Islet of Langerhans (tissue), 1 donor: ENCODE results near the gene CPSF4.
"Not testable (repeated sequence)": the region's sequence is repeated elsewhere in the genome, so short reads cannot be mapped to it uniquely, and the experiment has no call there.

Source experiments
- FAIRE-seq: peaks from one replicate; lab custom pipeline; 2011; peaks lifted over from hg19 to GRCh38; lab: Jason Lieb, UNC

The CPSF4 gene

GRCh38 chr7:99408379-99409191, 30.2 kb upstream of the CPSF4 start, which contains the start of the genes BUD31 and PDAP1:
Gene BUD31 (plus strand): TSS chr7:99408969. CDS start chr7:99411093, 2,124 bp downstream.
Gene PDAP1 (minus strand): TSS chr7:99408597. CDS start chr7:99408548, 49 bp downstream.
- FAIRE-seq, result no peak

- FAIRE-seq, result no peak
Observed at GRCh38 chr7:99409192-99409572, 29.6 kb upstream of the CPSF4 start.

GRCh38 chr7:99409806-99410205, 28.9 kb upstream of the CPSF4 start:
- FAIRE-seq, result no peak

- FAIRE-seq, result no peak
Observed at GRCh38 chr7:99410635-99411034, 28.1 kb upstream of the CPSF4 start.

- FAIRE-seq, result not testable (repeated sequence)
Observed at GRCh38 chr7:99415513-99416127, 23.1 kb upstream of the CPSF4 start.

- FAIRE-seq, result no peak
Observed at GRCh38 chr7:99418260-99418659, 20.5 kb upstream of the CPSF4 start.

GRCh38 chr7:99419323-99420021, 19.3 kb upstream of the CPSF4 start:
- FAIRE-seq, result no peak

- FAIRE-seq, result no peak
Observed at GRCh38 chr7:99420213-99420612, 18.5 kb upstream of the CPSF4 start.

- FAIRE-seq, result no peak
Observed at GRCh38 chr7:99420986-99421385, 17.8 kb upstream of the CPSF4 start.

- no peak for FAIRE-seq
Observed at GRCh38 chr7:99422186-99422585, 16.6 kb upstream of the CPSF4 start.

- FAIRE-seq, result no peak
Observed at GRCh38 chr7:99422625-99423024, 16.1 kb upstream of the CPSF4 start.

GRCh38 chr7:99424932-99425730, 13.6 kb upstream of the CPSF4 start:
- no peak for FAIRE-seq

GRCh38 chr7:99428972-99429566, 9.7 kb upstream of the CPSF4 start:
- no peak for FAIRE-seq

GRCh38 chr7:99429756-99430155, 9.0 kb upstream of the CPSF4 start:
- no peak for FAIRE-seq

- not testable (repeated sequence) for FAIRE-seq
Observed at GRCh38 chr7:99431756-99432540, 6.8 kb upstream of the CPSF4 start.

GRCh38 chr7:99433158-99433557, 5.6 kb upstream of the CPSF4 start:
- no peak for FAIRE-seq

- no peak for FAIRE-seq
Observed at GRCh38 chr7:99437946-99438572, 684 bp upstream of the CPSF4 start.

- FAIRE-seq, result no peak
Observed at GRCh38 chr7:99440195-99440594, 1.5 kb downstream of the CPSF4 start.

GRCh38 chr7:99446096-99446495, 7.4 kb downstream of the CPSF4 start:
- FAIRE-seq, result no peak

- no peak for FAIRE-seq
Observed at GRCh38 chr7:99447943-99448342, 9.2 kb downstream of the CPSF4 start.

GRCh38 chr7:99448855-99449254, 10.1 kb downstream of the CPSF4 start:
- no peak for FAIRE-seq
